Body of pancreas (tissue), 4 donors: ENCODE results near the gene CNIH2. TPM values are rescaled to one million over a fixed set of nuclear protein-coding genes. Genes with fewer than 3 reads are reported as not detected.

Experiments used
- ATAC-seq: fragments of 150-250 bp; one replicate; pipeline ENCODE4 v1.9.1; 2016
- DNase-seq, 4 donors: peaks; one replicate each; pipeline ENCODE4 v3.0.0-alpha.2; 2019
- H3K27ac ChIP-seq, 4 donors: fragments of 200-600 bp; sonication (generic); 1 replicate in 3 of 4; 2 replicates in 1 of 4; pipeline versions ENCODE4 v1.5.1 to v1.6.1; 2016 to 2019; ENCODE audit warnings: mild to moderate bottlenecking in 1 of 4, mixed read lengths in 1 of 4, moderate library complexity in 1 of 4
- H3K27me3 ChIP-seq, 2 donors: fragments of 200-600 bp; sonication (generic); one replicate each; pipeline ENCODE4 v1.6.0; 2016; ENCODE audit warnings: mild to moderate bottlenecking in 1 of 2
- H3K36me3 ChIP-seq, 2 donors: fragments of 200-600 bp; sonication (generic); replicated peaks in 1 of 2; 2 replicates each; pipeline ENCODE4 v1.5.1; 2016; ENCODE audit warnings: low read depth in 2 of 2; ENCODE audit not compliant: insufficient read depth in 1 of 2
- H3K4me1 ChIP-seq: fragments of 200-600 bp; sonication (generic); one replicate; pipeline ENCODE4 v1.6.0; 2016
- H3K4me3 ChIP-seq, 2 donors: fragments of 200-600 bp; sonication (generic); 1 replicate in 1 of 2; 2 replicates in 1 of 2; pipeline ENCODE4 v1.5.1; 2016 to 2019
- H3K9me3 ChIP-seq, 3 donors: fragments of 200-600 bp; sonication (generic); 1 replicate in 2 of 3; 2 replicates in 1 of 3; pipeline ENCODE4 v1.5.1; 2016
- CTCF ChIP-seq, 7 experiments: fragments of 450-650 bp in 4 of 7; fragments of 200-600 bp in 3 of 7; sonication (generic) in 3 of 7; IDR thresholded peaks; one replicate each; pipeline ENCODE4 v1.5.1; 2016 to 2019; ENCODE audit warnings: antibody characterized with exemption in 7 of 7
- POLR2A ChIP-seq, 3 donors: fragments of 450-650 bp; IDR thresholded peaks; one replicate each; pipeline ENCODE4 v1.6.1; 2016; ENCODE audit warnings: antibody characterized with exemption in 3 of 3, mild to moderate bottlenecking in 2 of 3
- WGBS, 2 donors: methylation state at CpG; one replicate each; pipeline ENCODE4 v1.1.5; 2017; 5-methylcytosine and 5-hydroxymethylcytosine counted together
- intact Hi-C: fragments of 100-400 bp; cut with DNase I; formaldehyde crosslinking; loops from one replicate; pipeline ENCODE4 v1.15.1; 2023
- total RNA-seq, 2 donors: library from RNA; depleted of rRNA; stranded (reverse); fragments of >200 nt; gene quantifications; one replicate each; pipeline ENCODE4 v1.1.0, GENCODE V29; 2016

The CNIH2 gene
- total RNA-seq, 2 donors from 2014 or later = 3.6 to 4.6 TPM

DNA sequence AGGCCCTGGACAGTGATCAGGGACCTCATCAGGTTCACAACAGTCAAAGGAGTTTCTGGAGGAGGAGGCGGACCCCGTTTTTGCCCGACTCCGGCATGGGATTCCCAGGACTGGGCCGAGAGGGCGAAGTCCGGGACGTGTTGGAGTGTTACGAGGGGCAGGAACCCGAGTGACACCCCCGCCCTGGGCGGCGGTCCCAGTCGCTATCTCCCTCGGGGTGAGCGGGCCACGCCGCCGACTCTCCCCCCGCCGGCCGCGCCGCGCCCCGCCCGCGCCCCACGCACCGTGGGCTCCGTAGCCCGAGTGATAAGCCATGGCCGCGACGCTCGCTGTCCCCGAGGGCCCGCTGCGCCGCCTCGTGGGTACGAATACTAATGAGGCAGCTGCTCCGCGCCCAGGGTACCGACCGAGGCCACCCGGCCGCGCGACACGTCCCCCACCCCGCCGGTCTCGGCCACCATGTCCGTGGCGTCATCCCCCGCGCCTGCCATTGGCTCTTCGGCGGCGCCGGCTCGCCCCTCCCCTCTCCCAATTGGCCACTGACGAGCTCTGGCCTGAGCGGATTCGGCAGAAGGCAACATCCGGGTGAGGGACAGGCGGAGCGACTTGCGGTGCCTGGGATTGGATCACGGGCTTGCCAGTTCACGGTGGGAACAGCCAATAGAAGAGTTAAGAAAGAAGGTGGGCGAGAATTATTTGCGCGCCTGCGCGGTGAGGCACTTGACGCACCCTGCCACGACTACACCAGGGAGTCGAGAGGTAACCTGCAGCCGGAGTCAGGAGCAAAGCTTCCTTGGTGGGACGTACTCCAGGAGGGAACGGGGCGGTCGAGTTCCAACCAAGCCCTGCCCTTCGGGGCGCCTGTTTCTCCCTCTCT, 10.9 kb downstream of the CNIH2 start, which contains the start of gene YIF1A:
TSS of gene YIF1A (minus strand) at position 473 of the 877 bp plus-strand sequence. CDS start at position 315, 158 bp downstream.
- DNase-seq (peak; percentile 99 to 100 (median 100)), ATAC-seq (peak; percentile 95)
- TF ChIP-seq POLR2A (IDR thresholded peaks at IDR 0.05) (peak; percentile 96 to 97 (median 97)), CTCF (IDR thresholded peaks at IDR 0.05) (peak in 2 of 7 experiments; percentile 9 to 23)
- WGBS, 2 donors = 0% methylated on average over 1 to 86 of the region's 87 CpGs
- H3K27ac ChIP-seq = peak within 1 kb of the TSS; percentile 96 to 99 (median 98)
- peak within 1 kb of the TSS; percentile 65 to 66 for H3K4me3 ChIP-seq
- intact Hi-C loops = no loop called here
- peaks cover 0 to 2% of the 10 kb centered on the region in 2 donors for H3K36me3 ChIP-seq
- H3K9me3 ChIP-seq = no peaks in the 10 kb centered on the region
- H3K4me1 ChIP-seq = peaks cover 45% of the 10 kb centered on the region
- no peaks in the 10 kb centered on the region for H3K27me3 ChIP-seq

DNA sequence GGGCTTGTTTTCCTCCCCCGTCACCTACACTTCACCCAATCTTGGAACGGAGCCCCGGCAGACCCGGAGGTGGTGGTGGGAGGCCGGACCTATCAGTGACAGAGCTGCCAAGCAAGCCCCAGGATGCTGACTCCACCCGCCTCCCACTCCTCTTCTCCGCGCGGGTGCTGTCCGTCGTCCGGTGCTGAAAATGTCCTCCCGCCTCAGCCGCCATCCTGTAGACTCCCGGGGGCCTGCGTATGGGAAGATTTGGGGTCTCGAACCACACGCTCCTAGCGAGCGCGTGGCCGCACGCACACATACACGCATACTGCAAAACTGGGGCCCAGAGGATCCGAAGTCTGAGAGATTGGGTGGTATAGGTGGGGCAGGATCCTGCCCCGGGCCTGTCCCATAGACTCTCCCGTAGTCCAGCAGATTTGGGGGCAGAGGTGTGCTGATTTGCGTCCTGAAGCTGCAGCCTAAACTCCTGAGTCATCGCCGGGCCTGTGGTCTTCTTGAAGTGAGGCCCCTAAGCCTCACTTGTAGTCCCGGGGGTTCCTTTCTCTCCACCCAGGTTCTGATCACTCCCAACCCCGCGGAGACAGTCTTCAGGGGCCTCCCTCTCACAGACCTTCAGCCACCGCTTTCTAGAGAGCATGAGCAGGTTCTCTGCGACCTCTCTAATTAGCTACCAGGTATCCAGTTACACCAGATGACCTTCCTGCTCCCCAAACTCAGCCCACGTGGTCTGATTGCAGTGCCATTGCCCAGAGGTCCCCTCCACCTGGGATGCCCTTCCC, 11.8 kb downstream of the CNIH2 start:
- DNase-seq (peak; percentile 79 to 82 (median 80)), ATAC-seq (peak; percentile 41)
- no peak for TF ChIP-seq POLR2A (IDR thresholded peaks at IDR 0.05)
- Histone ChIP-seq H3K36me3 (no peaks in the 10 kb centered on the region), H3K27ac (peak overlapping the region; percentile 96 to 99 (median 98)), H3K4me1 (peaks cover 45% of the 10 kb centered on the region), H3K27me3 (no peaks in the 10 kb centered on the region), H3K4me3 (peak overlapping the region; percentile 34 to 40), H3K9me3 (no peaks in the 10 kb centered on the region)
- 9 to 17% methylated on average over 9 to 36 of the region's 36 CpGs for WGBS, 2 donors
- intact Hi-C loops = no loop called here

DNA sequence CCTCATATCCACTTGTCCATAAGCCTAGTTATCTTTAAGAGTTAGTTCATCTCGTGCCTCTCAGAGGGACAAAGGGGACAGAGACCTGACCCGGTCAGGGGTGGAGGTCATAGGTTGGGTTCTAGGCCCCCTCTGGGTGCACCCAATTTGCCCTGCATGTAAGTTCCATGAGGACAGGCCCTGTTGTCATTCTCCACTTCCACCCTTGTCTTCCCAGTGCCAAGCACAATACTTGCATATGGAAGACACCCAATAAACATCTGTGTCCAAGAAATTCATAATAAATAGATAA, 12.3 kb downstream of the CNIH2 start:
- no peak for ATAC-seq

GRCh38 chr11:66291303-66291705, 13.3 kb downstream of the CNIH2 start:
- TF ChIP-seq POLR2A (IDR thresholded peaks at IDR 0.05) (no peak), CTCF (IDR thresholded peaks at IDR 0.05) (no peak)
- no peak for DNase-seq
- Histone ChIP-seq H3K4me1 (peaks cover 45% of the 10 kb centered on the region), H3K4me3 (no peak overlapping the region), H3K36me3 (no peaks in the 10 kb centered on the region), H3K27me3 (no peaks in the 10 kb centered on the region), H3K9me3 (no peaks in the 10 kb centered on the region), H3K27ac (no peak overlapping the region)
- ATAC-seq = no peak
- WGBS, 2 donors = 13 to 58% methylated on average over 2 to 12 of the region's 16 CpGs
- intact Hi-C loops = no loop called here

More for the DNA sequence above, 12.3 kb downstream of the CNIH2 start:
- no peak for DNase-seq
- Histone ChIP-seq H3K36me3 (no peaks in the 10 kb centered on the region), H3K4me1 (peaks cover 45% of the 10 kb centered on the region), H3K4me3 (no peak overlapping the region), H3K27me3 (no peaks in the 10 kb centered on the region), H3K27ac (peak overlapping the region in 2 of 4 donors; percentile 96 to 99), H3K9me3 (no peaks in the 10 kb centered on the region)
- TF ChIP-seq CTCF (IDR thresholded peaks at IDR 0.05) = no peak
- TF ChIP-seq POLR2A (IDR thresholded peaks at IDR 0.05) = no peak
- intact Hi-C loops = no loop called here
- 39 to 64% methylated on average over 2 of the region's 2 CpGs for WGBS, 2 donors
